GM19023 (cell line): ENCODE results near the gene ATP8A1.
"Not testable (repeated sequence)": the region's sequence is repeated elsewhere in the genome, so short reads cannot be mapped to it uniquely, and the experiment has no call there.

Source experiments
- ATAC-seq: cut with Tn5 transposase; IDR thresholded peaks from one replicate; pipeline ENCODE4 v1.9.1; 2021; ENCODE audit warnings: mild to moderate bottlenecking, moderate library complexity; ENCODE audit not compliant: unreplicated experiment

ATP8A1 gene

DNA sequence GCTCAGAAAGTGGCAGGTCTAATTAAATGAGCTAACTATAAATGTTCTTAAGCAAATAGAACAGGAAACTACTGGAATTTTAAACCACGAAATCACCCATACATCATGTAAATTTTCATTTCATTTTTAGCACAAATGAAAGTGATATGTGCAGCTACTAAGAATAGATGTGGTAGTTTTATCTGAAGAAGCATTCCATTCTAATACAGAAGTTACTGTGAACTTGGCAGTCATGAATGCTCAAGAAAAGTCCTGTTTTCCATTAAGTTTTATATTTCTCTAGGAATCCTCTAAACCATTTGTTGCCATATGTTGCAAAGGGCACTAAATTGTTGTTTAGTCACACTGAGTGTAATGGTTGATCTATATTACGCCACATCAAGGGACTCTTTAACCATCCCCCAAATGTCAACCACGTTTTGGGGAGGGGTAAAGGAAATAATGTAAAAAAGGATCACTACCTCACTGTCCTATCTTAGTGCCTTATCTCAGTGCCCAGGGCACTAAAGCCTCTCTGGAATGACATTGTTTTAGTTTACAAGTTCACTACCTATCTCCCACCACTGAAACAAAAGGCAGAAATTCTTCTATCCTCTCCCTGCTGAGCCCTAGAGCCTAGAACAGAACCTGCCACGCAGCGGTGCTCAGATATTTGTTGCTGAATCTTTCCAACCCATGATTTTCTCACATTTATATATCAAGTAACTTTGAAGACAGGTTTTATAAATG lies 141.6 kb downstream of the ATP8A1 start:
- ATAC-seq = no peak

DNA sequence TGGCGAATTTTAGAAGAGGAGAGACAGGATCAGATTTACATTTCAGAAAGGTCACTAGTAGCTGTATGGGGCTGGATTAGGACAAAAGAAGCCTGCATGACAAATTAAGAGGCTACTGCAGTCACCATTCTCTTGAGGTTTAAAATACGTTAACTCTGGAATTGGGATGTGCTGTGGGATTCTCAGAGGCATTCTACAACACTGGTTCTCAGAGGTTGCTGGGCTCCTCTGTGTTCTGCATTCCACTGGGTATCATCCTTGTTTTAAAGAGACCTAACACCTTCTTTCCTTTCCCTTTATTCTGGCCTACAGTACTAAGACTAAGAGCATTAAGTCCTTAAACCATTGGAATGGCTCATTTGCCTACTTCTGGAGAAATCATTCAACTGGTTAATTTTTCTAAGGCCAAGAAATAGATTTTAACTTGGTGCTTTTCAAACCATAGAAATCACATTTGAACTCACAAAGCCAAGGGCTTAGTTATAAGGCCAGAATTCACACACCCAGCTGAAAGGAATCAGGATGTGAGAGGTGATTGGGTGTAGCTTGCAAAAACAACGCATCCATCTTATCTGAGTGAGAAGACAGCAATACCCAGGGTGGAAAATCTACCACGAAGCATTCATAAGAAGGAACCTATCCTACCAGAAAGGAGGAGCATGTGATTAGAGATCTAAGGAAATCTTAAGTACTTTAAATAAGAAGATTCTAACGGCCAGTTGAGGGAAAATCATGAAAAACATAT lies 143.0 kb downstream of the ATP8A1 start:
- no peak for ATAC-seq

DNA sequence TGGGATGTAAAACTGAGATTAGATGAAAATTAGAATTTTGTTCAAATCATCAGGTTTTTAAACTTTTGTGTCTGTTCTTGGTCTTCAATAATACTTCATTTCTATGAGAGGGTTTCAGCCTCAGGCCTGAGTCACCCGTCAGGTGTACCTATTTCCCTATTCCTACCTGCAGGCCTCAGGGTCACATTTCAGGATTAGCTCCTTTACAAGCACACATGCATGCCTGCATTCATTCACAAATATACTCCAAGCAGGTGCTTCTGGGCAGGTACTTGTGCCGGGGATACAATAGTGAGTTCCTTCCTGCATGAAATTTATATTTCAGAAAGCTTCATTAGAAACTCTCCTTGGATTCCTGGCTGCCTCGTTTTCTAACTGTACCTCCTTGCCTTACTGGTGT lies 144.7 kb downstream of the ATP8A1 start:
- no peak for ATAC-seq

DNA sequence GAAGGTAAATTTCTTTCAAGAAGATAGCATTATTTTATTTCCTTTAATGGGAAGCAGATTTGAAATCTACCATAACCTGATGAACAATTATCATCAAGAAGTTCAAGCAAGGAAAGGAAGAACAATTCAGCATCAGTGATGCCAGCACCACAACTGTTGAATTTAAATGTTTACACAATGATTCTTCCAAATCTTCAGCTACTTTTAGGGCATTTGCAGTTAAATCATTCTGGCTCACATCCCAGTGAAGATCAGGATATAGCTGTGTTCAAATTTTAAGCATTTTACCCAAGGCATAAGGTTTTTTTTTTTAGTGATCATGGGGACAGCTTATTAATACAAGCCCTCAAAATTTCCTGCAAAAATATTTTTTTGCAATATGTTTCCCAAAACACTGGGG lies 146.7 kb downstream of the ATP8A1 start:
- no peak for ATAC-seq

DNA sequence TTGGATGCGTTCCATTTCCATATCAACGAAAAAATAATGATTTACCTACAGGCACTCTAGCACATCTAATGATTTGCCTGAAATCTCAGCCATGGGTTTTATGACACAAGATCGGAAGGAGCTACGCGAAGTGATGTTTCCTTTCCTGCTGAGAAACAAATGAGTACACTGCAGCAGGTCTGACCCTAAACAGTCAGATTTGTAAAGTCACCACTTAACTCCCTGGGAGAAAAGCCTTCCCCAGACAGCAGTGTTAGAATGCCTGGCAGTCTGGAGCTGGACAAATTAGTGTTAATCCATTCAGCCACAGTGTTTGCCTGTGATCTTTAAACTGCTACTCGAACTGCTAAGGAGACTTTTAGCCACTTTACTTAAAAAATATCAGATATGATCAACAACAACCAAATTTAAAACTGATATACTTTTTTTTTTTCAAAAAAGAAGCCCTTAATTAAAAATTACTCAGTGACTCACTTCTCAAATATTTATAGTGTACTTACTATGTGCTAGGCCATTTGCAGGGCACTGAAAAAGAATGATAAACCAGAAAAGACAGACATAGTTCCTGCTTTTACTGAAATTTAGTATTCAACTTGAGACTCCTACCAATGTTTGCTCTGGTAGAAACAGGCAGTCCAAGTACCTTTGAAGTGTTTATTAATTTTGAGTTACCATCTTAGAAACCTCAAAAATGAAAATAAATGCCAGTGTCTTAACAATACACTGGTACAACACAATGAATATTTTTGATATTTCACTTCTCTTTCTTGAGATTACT lies 155.1 kb downstream of the ATP8A1 start:
- no peak for ATAC-seq

DNA sequence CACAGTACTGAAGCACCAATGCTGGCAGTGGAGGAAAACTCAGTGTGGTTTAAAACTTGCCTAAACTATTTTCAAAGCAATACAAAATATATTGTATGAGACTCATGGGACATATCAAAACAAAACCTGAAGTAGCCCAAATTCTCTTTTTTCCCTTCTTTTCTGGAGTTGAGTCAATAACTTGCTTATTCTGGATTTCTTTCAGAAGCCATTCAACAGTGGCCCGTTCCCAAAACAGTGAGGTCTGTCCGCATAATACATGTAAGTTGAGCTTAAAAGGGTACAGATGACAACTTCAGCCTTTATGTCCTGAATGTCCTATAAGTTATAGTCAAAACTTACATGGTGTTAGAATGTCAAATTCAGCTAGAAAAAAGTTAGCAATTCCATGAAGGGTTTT lies 158.9 kb downstream of the ATP8A1 start:
- no peak for ATAC-seq

GRCh38 chr4:42497142-42497910 lies 159.6 kb downstream of the ATP8A1 start:
- no peak for ATAC-seq

DNA sequence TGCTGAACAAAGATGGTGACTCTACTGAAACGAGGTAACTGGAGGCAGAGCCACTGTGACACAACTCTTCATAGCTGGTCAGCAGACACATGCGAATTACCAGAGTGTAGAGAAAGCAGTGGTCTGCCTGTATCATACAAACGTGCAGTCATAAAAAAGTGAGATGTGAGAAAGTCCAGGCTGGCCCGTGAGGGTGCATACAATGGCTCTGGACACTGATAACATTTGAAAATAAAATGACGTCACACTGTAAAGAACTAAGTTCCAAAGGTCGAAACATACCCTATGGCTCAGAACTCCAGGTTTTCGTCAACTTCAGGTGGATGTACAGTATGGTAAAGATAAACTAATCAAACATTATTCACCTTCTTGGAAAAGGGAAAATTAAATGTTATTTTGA lies 163.9 kb downstream of the ATP8A1 start:
- ATAC-seq = no peak

- no peak for ATAC-seq
Measured at GRCh38 chr4:42490015-42490414, 166.9 kb downstream of the ATP8A1 start.

DNA sequence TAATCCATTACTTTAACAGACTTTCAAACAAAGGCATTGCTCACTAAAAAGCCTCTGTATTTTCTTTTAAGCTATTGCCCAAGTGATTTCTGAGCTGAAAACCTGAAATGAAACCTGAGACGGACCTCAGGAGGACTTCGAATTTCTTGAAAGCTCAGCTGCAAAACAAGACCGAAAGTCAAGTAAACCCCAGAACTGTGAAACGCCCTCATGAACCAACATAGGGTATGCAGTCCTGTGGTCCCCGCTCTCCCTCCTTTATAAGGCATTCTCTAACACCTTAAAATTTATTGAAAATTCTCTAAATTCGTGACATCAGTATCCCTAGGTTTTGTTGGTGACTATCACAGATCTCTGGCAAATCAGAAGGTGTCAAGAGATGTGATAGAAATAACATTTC lies 167.8 kb downstream of the ATP8A1 start:
- ATAC-seq = peak; percentile 77

- ATAC-seq = no peak
Measured at GRCh38 chr4:42488554-42488953, 168.4 kb downstream of the ATP8A1 start.

- ATAC-seq = peak; percentile 78
Measured at GRCh38 chr4:42488114-42488513, 168.8 kb downstream of the ATP8A1 start.

DNA sequence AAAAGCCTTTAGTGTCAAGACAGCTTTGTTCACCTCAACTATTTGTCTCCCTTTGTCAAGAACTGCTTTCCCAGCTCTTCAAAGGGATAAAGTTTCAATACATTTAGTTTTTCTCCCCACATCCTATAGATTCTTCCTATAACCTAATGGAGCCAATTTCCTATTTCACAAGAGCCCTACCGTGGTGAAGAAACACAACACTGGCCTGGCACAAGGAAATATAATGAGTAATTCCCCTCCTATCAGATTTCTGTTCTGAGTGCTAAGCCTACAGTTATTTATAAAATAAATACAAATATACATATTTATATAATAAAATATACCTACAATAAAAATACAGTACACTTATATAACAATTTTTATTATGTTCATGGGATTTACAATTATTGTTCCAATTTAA lies 169.7 kb downstream of the ATP8A1 start:
- ATAC-seq = no peak

DNA sequence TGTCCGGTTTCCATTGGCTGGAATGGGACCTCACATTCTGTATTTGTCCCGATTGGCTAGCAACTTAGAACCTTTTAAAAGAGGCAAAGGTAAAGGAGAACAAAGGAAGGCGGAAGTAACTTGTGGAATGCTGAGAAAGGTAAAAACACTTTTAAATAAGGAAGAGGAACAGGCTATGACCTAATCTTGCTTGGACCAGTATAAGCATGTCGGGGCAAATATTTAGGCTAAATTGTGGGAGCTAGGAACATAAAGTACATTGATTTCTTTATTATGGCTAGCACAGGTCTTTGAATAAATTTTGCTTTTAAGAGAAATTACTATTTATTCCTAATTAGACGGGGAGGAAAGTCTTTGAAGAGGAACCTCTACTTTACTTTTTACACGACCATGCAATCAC lies 170.7 kb downstream of the ATP8A1 start:
- ATAC-seq = not testable (repeated sequence)

DNA sequence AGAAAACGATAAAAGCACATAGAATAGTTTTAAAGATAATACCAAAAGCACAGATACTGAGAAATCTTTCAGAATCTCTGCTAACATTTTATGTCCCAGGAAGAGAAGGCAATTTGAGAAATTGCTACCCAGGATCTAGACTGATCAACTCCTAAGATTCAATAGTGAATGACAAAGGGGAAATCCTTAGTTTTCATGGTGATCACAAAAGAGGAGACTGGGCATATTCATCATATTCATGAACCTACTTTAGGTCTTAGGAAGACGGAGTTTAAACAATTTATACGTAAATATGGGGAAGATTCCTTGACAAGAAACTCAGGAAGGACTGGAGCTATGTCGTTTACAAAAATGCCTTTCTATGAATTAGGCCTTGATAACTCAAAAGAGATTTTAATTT lies 172.3 kb downstream of the ATP8A1 start:
- no peak for ATAC-seq

- ATAC-seq = no peak
Measured at GRCh38 chr4:42483426-42484379, 173.2 kb downstream of the ATP8A1 start.

DNA sequence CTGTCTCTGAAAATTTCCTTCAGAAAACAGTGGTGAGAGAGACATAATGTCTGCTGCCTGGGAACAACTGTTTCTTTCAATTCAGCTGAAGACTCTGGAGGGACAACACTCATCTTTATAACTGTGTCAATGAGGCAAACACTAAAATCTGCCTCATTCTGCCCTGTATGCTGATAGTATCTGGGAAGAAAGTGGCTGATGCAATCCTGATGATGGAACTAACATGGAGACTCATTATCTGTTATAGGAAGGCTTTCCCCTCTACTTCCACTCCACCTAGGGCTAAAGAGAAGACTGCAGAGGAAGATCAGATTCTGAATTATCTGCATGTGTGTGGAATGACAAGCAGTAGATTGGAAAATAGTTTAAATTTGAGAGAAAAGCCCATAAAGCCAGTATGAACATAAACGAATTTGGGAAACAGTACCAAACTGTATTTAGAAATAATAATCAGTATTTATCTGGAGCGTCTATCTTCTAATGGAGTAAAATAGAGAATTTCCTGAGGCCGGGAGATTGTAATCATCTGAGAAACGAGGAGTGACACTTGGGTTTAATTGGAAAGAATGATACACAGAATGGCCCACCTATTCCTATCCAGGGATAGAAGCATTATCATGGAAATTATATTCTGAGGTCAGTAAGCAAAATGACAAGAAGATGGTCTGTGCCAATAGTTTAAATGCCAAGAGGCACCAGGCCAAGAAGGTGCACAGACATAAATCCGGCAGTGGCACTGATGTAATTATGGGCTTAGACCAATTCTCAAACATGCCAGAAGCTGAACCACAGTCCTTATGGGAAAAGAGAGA lies 174.2 kb downstream of the ATP8A1 start:
- ATAC-seq = no peak

GRCh38 chr4:42480717-42481116 lies 176.2 kb downstream of the ATP8A1 start:
- ATAC-seq = no peak

DNA sequence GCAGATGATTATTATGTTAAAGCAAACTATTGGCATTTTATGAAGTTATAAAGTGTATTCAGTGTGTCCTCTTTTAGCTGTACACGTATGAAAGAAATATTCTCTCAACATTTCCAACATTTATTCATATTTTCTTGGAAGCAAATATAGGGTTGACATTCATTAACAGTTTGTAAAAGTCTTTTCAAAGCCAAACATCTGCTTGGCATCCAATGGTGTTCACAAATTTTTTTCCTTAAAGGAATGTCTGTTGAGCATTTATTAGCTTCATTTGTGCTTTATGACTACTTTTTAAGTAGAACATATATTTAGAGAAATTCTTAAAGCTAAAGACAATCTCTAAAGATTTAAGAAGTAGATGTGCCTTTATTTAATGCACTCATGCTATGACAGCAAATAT lies 176.6 kb downstream of the ATP8A1 start:
- ATAC-seq = no peak
